Endothelial cell of umbilical vein (primary cell): Measurements from ENCODE around the gene ASB1.

ENCODE experiments used
- CTCF ChIP-seq, 2 donors: IDR thresholded peaks; 1 replicate in 1 of 2; 2 replicates in 1 of 2; pipeline ENCODE4 v1.5.1; 2011; ENCODE audit warnings: low read length in 2 of 2, mild to moderate bottlenecking in 2 of 2, moderate library complexity in 2 of 2, control low read depth in 1 of 2, inconsistent platforms in 1 of 2, low read depth in 1 of 2; ENCODE audit not compliant: insufficient read depth in 1 of 2; ENCODE audit errors: extremely low read depth in 1 of 2
- POLR2A ChIP-seq: IDR thresholded peaks from 2 replicates; pipeline ENCODE4 v1.6.1; 2012; ENCODE audit warnings: low read depth, mild to moderate bottlenecking, control low read depth, low read length
- POLR2AphosphoS5 ChIP-seq: IDR thresholded peaks from 2 replicates; pipeline ENCODE4 v1.6.1; 2012; ENCODE audit warnings: low read depth, mild to moderate bottlenecking, control low read depth, low read length, moderate library complexity; ENCODE audit not compliant: insufficient read depth

GRCh38 chr2:238420878-238421694, 5.6 kb upstream of the ASB1 start:
- TF ChIP-seq CTCF (IDR thresholded peaks at IDR 0.05; ENCODE audit: extremely low read depth in 1 of 2, insufficient read depth in 1 of 2, low read depth in 1 of 2, low read length in 2 of 2) (no peak), POLR2A (no peak), POLR2AphosphoS5 (no peak)
